ENCODE measurements around the gene RNASEH1. TPM values are rescaled to one million over a fixed set of nuclear protein-coding genes. Genes with fewer than 3 reads are reported as not detected.
"Not testable (repeated sequence)": the region's sequence is repeated elsewhere in the genome, so short reads cannot be mapped to it uniquely, and the experiment has no call there.

The RNASEH1 gene
- total and polyA plus RNA-seq, 5 donors = 17.3 to 21.2 (median 20.0) TPM

DNA sequence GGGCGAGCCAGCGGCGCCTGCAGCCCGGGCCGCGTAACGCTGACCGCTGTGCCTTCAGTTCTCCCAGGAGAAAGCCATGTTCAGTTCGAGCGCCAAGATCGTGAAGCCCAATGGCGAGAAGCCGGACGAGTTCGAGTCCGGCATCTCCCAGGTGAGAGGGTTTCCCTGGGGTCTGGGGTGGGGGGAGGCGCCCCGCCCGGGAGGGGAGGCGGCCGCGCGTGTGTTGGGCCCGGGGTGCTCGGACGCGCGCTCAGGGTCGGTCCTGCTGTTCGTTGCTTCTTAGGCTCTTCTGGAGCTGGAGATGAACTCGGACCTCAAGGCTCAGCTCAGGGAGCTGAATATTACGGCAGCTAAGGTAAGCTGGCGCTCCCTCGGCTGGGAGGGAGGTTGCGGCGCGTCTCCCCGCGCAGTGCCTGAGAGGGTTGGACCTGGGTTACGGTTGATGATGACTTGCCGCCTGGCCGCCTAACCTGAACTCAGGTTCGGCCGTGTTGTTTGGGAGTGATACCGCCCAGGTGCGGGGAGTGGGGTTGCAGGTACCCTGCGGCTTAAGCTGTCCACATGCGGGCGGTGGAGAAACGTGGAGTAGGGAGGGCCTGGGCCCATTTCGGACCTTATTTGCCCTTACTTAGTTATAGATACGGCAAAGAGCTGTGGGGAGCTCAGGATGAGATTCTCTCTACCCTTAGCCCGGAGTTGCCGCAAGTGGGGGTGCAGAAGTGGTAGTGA lies 17.6 kb upstream of the RNASEH1 start:
- no peaks in the 10 kb centered on the region for H3K27me3 ChIP-seq (ENCODE audit: control insufficient read depth, insufficient read depth)
- ATAC-seq (peak; percentile 27 to 58), DNase-seq (peak in 2 of 3 donors; percentile 60 to 65)
- intact Hi-C loops (cut with DNase I) = no loop called here
- WGBS = under 1% methylated on average over 54 of the region's 54 CpGs
- peak overlapping the region; percentile 90 for H3K27ac ChIP-seq (ENCODE audit: low read length)
- no peaks in the 10 kb centered on the region for H3K9me3 ChIP-seq (ENCODE audit: control insufficient read depth, low read length)
- H3K4me3 ChIP-seq (ENCODE audit: low read length) = peak overlapping the region; percentile 88
- H3K4me1 ChIP-seq (ENCODE audit: control insufficient read depth, insufficient read depth, low read length) = no peaks in the 10 kb centered on the region

DNA sequence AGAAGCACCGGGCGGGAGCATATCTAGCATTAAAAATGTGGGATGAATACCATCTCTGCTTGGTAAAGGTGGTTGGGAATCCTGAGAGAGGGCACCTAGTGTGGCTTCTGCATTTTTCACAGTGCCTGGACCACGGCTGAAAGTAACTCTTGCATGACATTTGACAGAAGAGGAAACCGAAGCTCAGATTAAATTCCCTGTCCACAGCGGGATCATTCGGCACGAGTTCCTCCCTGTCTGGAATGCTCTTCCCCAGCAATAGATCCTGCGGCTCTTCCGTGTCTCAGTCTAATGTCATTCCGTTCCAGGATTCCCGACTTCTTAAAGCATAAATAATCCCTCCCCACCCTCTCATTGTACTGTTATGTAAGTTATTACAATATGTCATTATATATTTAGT lies 16.0 kb upstream of the RNASEH1 start:
- intact Hi-C loops (cut with DNase I) = no loop called here
- no peak for DNase-seq
- 95% methylated on average over 11 of the region's 11 CpGs for WGBS
- no peak for ATAC-seq
- no peak overlapping the region for H3K27ac ChIP-seq (ENCODE audit: low read length)
- H3K4me1 ChIP-seq (ENCODE audit: control insufficient read depth, insufficient read depth, low read length) = no peaks in the 10 kb centered on the region
- H3K27me3 ChIP-seq (ENCODE audit: control insufficient read depth, insufficient read depth) = no peaks in the 10 kb centered on the region
- no peaks in the 10 kb centered on the region for H3K9me3 ChIP-seq (ENCODE audit: control insufficient read depth, low read length)
- H3K4me3 ChIP-seq (ENCODE audit: low read length) = no peak overlapping the region

DNA sequence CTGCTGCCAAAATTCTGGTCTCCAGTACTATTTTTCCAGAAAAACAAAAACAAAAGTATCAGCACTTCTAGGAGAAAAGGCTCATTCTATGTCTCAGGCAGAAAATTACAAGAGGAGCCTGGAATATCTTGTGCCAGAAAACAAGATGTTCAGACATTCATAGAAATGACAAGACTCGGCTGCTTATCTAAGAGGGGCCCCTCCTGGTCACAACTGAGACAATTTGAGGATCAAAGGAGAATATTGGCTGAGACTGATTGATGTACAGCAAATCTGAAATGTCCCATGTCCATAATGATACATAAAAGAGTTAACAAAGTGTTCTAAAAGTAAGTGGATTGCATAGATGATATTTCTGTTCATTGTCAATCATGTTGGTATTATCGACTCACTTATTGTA lies 14.5 kb upstream of the RNASEH1 start:
- DNase-seq = no peak
- no peak overlapping the region for H3K4me3 ChIP-seq (ENCODE audit: low read length)
- H3K27ac ChIP-seq (ENCODE audit: low read length) = no peak overlapping the region
- WGBS = 53% methylated on average over 2 of the region's 2 CpGs
- H3K27me3 ChIP-seq (ENCODE audit: control insufficient read depth, insufficient read depth) = no peaks in the 10 kb centered on the region
- H3K4me1 ChIP-seq (ENCODE audit: control insufficient read depth, insufficient read depth, low read length) = no peaks in the 10 kb centered on the region
- no peak for ATAC-seq
- intact Hi-C loops (cut with DNase I) = no loop called here
- no peaks in the 10 kb centered on the region for H3K9me3 ChIP-seq (ENCODE audit: control insufficient read depth, low read length)

DNA sequence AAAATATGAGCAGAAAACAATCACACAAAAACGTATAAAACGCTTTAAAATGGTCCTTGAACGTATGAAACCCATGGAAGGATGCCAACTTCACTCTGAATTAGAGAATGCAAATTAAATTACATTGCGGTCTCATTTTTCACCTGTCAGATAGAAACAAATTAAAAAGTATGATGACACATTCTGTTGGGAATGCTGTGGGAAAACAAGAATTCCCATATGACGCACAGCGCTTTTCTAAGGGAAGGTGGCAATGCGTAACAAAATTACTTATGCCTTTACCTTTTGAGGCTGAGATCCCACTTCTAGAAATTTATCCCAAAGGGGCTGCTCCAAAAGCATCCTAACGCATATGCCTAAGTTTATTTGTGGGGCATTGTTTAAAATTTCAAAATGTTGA lies 13.2 kb upstream of the RNASEH1 start:
- WGBS = 77% methylated on average over 8 of the region's 8 CpGs
- no peaks in the 10 kb centered on the region for H3K27me3 ChIP-seq (ENCODE audit: control insufficient read depth, insufficient read depth)
- H3K9me3 ChIP-seq (ENCODE audit: control insufficient read depth, low read length) = no peaks in the 10 kb centered on the region
- intact Hi-C loops (cut with DNase I) = no loop called here
- no peak for ATAC-seq
- no peak overlapping the region for H3K4me3 ChIP-seq (ENCODE audit: low read length)
- no peak overlapping the region for H3K27ac ChIP-seq (ENCODE audit: low read length)
- no peaks in the 10 kb centered on the region for H3K4me1 ChIP-seq (ENCODE audit: control insufficient read depth, insufficient read depth, low read length)
- DNase-seq = no peak

DNA sequence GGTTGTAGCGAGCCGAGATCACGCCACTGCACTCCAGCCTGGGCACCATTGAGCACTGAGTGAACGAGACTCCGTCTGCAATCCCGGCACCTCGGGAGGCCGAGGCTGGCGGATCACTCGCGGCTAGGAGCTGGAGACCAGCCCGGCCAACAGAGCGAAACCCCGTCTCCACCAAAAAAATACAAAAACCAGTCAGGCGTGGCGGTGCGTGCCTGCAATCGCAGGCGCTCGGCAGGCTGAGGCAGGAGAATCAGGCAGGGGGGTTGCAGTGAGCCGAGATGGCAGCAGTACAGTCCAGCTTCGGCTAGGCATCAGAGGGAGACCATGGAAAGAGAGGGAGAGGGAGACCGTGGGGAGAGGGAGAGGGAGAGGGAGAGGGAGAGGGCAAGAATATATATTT lies 11.5 kb upstream of the RNASEH1 start:
- WGBS = 93% methylated on average over 21 of the region's 23 CpGs
- DNase-seq; H3K27ac ChIP-seq (ENCODE audit: low read length); intact Hi-C loops (cut with DNase I); H3K4me1 ChIP-seq (ENCODE audit: control insufficient read depth, insufficient read depth, low read length); H3K27me3 ChIP-seq (ENCODE audit: control insufficient read depth, insufficient read depth); H3K9me3 ChIP-seq (ENCODE audit: control insufficient read depth, low read length); H3K4me3 ChIP-seq (ENCODE audit: low read length); ATAC-seq: not testable (repeated sequence)

DNA sequence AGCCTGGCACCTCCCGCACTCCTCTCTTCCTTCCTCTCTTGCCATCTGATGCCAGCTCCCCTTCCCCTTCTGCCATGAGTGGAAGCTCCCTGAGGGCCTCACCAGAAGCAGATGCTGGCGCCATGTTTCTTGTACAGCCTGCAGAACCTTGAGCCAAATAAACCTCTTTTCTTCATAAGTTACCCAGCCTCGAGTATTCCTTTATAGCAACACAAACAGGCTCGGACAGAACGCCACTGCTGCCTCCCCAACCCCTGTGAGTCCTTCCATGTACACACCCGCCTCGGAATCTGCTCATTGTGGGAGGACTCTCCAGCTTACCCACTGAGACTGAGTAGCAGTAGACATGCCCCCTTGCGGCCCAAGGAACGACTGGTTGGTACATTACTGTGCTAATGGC lies 8.7 kb upstream of the RNASEH1 start:
- no peak for ATAC-seq

DNA sequence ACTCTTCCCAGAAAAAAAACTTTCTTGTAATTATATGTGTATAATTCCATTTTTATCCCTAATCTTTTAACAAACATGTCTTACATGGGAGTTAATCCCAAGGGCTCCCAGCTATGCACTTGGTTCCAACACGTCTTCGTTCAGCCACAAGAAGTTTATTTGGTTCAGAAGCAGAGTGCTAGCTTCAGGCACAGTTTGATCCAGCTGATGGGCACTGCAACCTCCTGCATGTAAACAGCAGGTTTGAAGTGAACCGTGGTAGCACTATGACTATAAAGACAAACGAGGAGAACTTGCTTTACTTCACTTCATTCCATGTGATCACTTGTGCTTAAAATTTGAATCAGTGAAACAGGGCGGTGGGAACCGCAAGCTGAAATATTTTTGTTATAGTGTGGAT lies 7.0 kb upstream of the RNASEH1 start:
- no peaks in the 10 kb centered on the region for H3K27me3 ChIP-seq (ENCODE audit: control insufficient read depth, insufficient read depth)
- no peaks in the 10 kb centered on the region for H3K4me1 ChIP-seq (ENCODE audit: control insufficient read depth, insufficient read depth, low read length)
- intact Hi-C loops (cut with DNase I) = no loop called here
- H3K4me3 ChIP-seq (ENCODE audit: low read length) = no peak overlapping the region
- H3K27ac ChIP-seq (ENCODE audit: low read length) = no peak overlapping the region
- H3K9me3 ChIP-seq (ENCODE audit: control insufficient read depth, low read length) = no peaks in the 10 kb centered on the region
- DNase-seq (no peak), ATAC-seq (no peak)
- WGBS = 85% methylated on average over 6 of the region's 6 CpGs

More for the DNA sequence above, 8.7 kb upstream of the RNASEH1 start:
- H3K4me3 ChIP-seq (ENCODE audit: low read length) = no peak overlapping the region
- H3K9me3 ChIP-seq (ENCODE audit: control insufficient read depth, low read length) = no peaks in the 10 kb centered on the region
- intact Hi-C loops (cut with DNase I) = no loop called here
- H3K27me3 ChIP-seq (ENCODE audit: control insufficient read depth, insufficient read depth) = no peaks in the 10 kb centered on the region
- 94% methylated on average over 9 of the region's 9 CpGs for WGBS
- no peaks in the 10 kb centered on the region for H3K4me1 ChIP-seq (ENCODE audit: control insufficient read depth, insufficient read depth, low read length)
- no peak for DNase-seq
- no peak overlapping the region for H3K27ac ChIP-seq (ENCODE audit: low read length)

DNA sequence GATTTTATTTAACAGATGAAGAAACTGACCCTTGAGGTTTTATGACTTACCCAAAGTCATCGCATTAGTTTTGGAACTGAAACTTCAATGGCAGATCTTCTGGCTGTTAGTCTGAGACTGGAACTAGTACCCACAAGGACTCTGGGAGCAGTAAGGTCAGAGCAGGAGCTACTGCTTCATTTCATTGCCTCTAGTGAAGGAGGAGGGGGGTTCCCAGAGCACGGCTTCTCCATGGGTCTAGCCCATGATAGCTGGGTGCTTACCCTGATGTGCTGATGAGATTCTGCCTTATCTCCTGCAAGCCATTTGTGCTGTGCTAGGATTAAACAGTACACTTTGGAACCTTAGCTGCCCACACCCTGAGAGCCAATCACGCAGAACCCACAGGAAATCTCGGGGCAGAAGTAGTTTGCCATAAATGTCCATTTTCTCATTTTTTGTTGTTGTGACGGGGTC lies 5.4 kb upstream of the RNASEH1 start:
- 88% methylated on average over 5 of the region's 5 CpGs for WGBS
- no peak for ATAC-seq

DNA sequence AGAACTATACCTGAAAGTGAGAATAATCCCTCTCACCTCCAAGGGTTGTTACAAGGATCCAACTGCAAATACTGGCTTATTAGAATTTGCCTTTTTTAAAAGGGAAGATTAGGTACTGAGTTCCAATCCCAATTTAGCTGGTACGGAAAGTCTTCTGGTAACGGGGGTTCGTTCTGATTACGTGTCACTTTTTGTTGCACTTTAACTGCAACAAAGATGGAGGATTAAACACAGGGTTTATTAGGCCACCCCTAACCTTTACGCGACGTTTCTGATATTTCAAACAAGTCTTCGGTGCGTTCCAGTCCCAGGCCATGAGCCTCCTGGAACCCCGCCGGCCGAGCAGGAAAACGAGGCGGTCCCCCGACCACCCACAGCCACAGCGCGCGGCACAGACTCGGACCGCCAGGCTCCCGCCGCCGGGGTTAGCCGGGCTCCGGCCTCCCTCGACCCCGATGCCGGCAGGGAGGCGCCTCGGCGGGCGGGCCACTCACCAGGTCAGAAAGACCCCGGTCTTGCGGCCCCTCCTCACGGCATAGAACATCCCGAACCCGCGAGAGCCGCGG lies 411 bp downstream of the RNASEH1 start:
- intact Hi-C loops (cut with DNase I) = no loop called here
- ATAC-seq (peak in 1 of 2 donors; percentile 53), DNase-seq (no peak)
- Histone ChIP-seq H3K27ac (ENCODE audit: low read length) (peak overlapping the region; percentile 74), H3K9me3 (ENCODE audit: control insufficient read depth, low read length) (no peaks in the 10 kb centered on the region), H3K4me1 (ENCODE audit: control insufficient read depth, insufficient read depth, low read length) (no peaks in the 10 kb centered on the region), H3K27me3 (ENCODE audit: control insufficient read depth, insufficient read depth) (no peaks in the 10 kb centered on the region), H3K4me3 (ENCODE audit: low read length) (peak overlapping the region; percentile 83)
- WGBS = under 1% methylated on average over 40 of the region's 40 CpGs

More for the DNA sequence above, 5.4 kb upstream of the RNASEH1 start:
- Histone ChIP-seq H3K9me3 (ENCODE audit: control insufficient read depth, low read length) (no peaks in the 10 kb centered on the region), H3K4me3 (ENCODE audit: low read length) (no peak overlapping the region), H3K4me1 (ENCODE audit: control insufficient read depth, insufficient read depth, low read length) (no peaks in the 10 kb centered on the region), H3K27me3 (ENCODE audit: control insufficient read depth, insufficient read depth) (no peaks in the 10 kb centered on the region), H3K27ac (ENCODE audit: low read length) (no peak overlapping the region)
- intact Hi-C loops (cut with DNase I) = no loop called here
- DNase-seq = no peak

DNA sequence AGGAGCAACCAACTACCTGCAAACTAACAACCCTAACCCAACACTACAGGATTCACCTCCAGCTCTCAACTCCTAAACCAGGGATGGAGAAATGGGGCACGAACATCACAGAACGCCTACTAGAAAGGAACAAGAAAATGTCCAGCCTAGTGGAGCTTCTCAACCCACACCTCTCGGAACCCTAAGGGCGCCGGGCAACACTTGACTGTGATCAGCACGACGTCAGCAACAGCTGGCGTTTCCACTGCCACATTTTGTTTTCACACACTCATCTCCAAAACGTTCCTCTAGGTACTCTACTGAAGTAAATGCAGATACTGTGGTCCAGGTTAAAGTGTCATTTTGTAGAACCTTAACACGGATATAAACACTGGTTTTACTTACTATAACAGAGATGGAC lies 4.2 kb downstream of the RNASEH1 start:
- 76% methylated on average over 10 of the region's 10 CpGs for WGBS

DNA sequence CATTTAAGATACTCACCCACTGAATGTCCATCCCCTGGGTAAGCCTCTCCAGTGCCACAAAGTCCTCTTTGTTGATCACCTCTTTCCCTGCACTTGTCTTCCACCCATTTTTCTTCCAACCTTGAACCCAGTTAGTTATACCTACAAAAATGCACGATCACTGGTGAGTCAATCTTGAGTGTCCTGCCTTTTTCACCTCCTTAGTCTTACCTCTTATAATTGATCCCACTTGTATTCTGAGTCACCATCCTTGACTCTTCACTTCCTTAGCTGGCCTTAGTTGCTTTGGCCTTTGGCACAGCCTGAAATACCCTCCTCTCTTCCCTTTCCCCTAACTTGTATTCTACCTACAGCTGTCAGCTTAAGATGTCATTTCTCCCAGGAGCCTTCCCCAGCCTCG lies 10.2 kb downstream of the RNASEH1 start:
- no peaks in the 10 kb centered on the region for H3K9me3 ChIP-seq (ENCODE audit: control insufficient read depth, low read length)
- no peak overlapping the region for H3K27ac ChIP-seq (ENCODE audit: low read length)
- intact Hi-C loops (cut with DNase I) = no loop called here
- no peak for DNase-seq
- no peak overlapping the region for H3K4me3 ChIP-seq (ENCODE audit: low read length)
- no peaks in the 10 kb centered on the region for H3K4me1 ChIP-seq (ENCODE audit: control insufficient read depth, insufficient read depth, low read length)
- H3K27me3 ChIP-seq (ENCODE audit: control insufficient read depth, insufficient read depth) = no peaks in the 10 kb centered on the region
- 97% methylated on average over 2 of the region's 2 CpGs for WGBS
- ATAC-seq = no peak

More for the DNA sequence above, 4.2 kb downstream of the RNASEH1 start:
- ATAC-seq = no peak
- no peaks in the 10 kb centered on the region for H3K9me3 ChIP-seq (ENCODE audit: control insufficient read depth, low read length)
- intact Hi-C loops (cut with DNase I) = no loop called here
- H3K27me3 ChIP-seq (ENCODE audit: control insufficient read depth, insufficient read depth) = no peaks in the 10 kb centered on the region
- H3K4me1 ChIP-seq (ENCODE audit: control insufficient read depth, insufficient read depth, low read length) = no peaks in the 10 kb centered on the region
- DNase-seq = no peak
- H3K4me3 ChIP-seq (ENCODE audit: low read length) = no peak overlapping the region
- no peak overlapping the region for H3K27ac ChIP-seq (ENCODE audit: low read length)
